HG03342 (cell line): ENCODE data around the gene DHRS4.
"Not testable (repeated sequence)": the region's sequence is repeated elsewhere in the genome, so short reads cannot be mapped to it uniquely, and the experiment has no call there.

Source experiments
- ATAC-seq: cut with Tn5 transposase; IDR thresholded peaks from one replicate; pipeline ENCODE4 v1.9.1; 2021; ENCODE audit warnings: mild to moderate bottlenecking, moderate library complexity; ENCODE audit not compliant: unreplicated experiment

The DHRS4 gene

DNA sequence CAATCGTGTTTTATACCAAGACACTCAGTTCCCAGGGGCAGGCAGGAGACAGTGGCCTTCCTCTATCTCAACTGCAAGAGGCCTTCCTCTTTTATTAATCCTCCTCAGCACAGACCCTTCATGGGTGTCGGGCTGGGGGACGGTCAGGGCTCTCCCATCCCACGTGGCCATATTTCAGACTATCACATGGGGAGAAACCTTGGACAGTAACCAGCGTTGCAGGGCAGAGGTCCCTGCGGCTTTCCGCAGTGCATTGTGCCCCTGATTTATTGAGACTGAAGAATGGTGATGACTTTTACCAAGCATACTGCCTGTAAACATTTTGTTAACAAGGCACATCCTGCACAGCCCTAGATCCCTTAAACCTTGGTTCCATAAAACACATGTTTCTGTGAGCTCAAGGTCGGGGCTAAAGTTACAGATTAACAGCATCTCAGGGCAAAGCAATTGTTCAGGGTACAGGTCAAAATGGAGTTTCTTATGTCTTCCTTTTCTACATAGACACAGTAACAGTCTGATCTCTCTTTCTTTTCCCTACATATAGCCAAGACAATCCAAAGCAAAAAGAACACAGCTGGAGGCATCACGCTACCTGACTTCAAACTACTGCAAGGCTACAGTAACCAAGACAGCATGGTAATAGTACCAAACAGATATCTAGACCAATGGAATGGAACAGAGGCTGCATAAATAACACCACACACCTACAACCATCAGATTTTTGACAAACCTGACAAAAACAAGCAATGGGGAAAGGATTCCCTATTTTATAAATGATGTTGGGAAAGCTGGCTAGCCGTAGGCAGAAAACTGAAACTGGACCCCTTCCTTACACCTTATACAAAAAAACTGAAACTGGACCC is 28.6 kb downstream of the DHRS4 start:
- not testable (repeated sequence) for ATAC-seq

DNA sequence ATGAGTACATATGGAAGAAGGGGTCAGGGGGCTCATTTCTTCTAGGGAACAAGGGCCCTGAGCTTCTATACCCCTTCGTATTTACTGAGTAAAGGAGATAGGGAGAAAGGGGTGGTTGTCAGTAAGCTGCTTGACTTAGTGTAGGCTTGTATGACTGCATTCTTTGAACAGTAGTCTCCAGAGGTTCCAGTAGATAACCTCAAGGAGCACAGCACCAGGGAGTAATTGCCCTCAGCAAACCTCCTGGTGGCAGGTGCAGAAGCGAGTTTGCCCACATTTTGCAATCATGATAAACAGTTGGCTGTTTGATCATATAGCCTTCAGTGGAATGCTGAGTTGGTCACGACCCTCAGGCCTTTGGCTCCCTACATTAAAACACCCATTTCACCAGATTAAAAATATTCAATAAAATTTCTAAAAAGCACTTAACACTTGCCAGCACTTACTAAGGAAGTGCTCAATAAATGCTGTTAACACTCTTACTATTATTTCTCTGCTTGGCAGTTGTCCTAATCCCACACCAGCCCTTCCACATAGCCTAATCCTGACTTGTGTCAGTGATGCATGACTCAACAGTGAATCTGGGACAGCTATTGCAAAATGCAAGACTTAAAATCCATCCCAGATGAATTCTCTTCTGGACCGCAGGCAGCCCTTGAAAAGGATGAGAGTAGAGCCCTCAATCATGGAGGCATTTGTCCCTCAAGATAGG is 31.5 kb downstream of the DHRS4 start:
- ATAC-seq, result no peak

DNA sequence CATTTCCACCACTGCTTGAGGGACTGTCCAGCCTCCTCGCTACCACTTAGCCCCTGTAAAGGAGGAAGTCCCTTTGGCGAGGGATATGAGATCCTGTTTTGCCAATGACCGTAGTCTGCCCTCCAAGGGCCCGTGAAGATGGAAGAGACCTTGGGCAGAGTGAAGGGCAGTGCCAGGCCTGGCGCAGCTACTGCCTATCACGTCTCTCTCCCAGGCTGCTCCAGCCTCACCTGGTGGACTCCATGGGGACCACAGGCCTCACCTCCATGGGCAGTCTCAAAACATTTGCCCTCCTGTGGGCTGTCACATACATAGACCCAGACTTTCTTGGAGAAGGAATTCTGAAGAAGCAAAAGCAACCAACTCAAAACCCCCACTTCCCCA is 34.6 kb downstream of the DHRS4 start:
- ATAC-seq, result peak; percentile 17

DNA sequence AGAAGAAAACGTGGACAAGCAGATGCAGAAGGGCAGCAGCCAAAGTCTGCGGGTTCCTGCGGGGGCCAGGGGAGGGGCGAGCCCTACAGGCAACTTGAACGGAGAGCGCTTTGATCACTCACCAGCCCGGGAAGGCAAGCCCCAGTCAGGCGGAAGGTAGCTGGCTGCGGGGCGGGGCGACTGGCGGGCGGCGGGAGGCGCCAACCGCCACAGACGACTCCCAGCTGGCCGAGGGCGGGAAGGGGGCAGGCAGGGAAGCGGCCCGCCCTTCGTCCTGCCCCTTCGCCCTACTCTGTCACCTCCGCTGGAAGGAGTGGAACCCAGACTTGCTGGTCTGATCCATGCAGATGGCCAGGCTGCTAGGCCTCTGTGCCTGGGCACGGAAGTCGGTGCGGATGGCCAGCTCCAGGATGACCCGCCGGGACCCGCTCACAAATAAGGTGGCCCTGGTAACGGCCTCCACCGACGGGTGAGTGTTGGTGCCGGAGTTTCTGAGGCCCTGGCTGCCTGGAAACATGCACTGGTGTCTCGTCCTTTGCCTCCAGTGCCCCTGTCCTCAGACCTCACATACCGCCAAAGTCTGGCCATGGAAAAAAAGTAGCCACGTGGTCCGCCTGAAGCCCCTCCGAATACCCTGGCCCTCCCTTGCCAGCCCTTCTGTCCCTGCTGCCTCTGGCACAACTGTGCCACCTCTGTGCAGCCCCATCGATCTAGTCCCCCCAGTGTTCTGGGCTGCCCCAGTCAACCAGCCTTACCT is 35.2 kb downstream of the DHRS4 start, which contains the start of gene DHRS4L2:
TSS of gene DHRS4L2 (plus strand) at position 323 of the 757 bp plus-strand sequence. CDS start at position 342, 19 bp downstream.
- ATAC-seq, result peak; percentile 85

DNA sequence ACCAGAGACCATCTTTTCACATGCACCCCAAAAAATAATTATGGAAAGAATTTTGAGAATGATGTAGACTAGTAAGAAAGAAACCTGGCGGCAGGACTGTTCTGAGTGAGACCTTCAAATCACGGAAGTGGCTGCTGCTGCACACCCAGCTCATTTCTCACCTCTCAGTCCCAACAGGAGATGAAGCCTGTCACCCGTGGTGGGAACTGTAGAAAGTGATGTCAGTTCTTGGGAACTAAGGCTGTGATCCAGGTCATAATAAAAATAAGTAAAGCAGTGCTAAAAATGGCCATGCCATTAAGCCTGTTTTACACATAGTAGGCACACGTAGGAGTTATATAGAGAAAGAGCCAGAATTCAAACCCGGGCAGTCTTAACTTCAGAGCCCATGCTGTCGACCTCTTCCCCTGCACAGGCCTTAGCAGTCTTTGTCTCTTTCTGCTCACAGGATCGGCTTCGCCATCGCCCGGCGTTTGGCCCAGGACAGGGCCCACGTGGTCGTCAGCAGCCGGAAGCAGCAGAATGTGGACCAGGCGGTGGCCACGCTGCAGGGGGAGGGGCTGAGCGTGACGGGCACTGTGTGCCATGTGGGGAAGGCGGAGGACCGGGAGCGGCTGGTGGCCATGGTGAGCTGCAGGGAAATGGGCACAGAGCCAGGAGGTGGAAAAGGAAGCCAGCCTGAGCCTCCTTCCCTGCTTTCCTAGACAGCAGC is 36.3 kb downstream of the DHRS4 start:
- ATAC-seq, result not testable (repeated sequence)

DNA sequence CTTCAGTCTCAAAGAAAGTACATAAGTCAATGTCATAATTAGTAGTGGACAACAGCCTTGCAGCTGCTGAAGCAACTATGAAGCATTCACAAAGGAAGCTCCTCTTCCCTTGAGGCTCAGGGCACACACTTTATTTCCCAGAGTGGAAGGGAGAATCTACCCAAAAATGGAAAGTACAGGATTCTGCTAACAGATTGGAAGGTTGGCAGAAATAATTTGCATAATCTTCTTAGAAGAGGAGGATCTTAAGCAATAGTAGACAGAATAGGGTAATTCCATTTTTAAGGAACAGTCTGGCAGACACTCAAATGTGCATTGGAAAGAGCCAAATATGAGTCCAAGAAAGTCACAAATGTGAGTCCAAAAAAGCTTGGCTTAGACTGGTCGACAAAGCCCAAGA is 37.4 kb downstream of the DHRS4 start:
- not testable (repeated sequence) for ATAC-seq

DNA sequence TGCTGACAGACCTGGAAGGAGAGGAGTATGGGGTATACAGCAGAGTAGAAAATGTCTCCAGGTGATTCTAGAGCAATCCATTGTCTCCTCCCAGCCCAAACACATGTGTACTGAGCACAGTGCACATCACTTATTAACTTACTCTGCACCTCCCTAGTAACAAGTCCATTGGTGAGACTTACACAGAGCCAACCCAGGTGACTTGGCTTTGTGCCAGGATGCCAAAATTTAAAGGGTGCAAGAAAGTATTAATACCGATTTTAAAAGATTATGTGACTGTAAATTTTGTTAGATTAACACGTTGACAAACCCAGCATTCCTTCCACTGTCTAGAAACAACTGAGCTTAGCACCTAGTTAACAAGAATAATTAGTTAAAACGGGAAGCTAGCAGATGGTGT is 39.5 kb downstream of the DHRS4 start:
- not testable (repeated sequence) for ATAC-seq

DNA sequence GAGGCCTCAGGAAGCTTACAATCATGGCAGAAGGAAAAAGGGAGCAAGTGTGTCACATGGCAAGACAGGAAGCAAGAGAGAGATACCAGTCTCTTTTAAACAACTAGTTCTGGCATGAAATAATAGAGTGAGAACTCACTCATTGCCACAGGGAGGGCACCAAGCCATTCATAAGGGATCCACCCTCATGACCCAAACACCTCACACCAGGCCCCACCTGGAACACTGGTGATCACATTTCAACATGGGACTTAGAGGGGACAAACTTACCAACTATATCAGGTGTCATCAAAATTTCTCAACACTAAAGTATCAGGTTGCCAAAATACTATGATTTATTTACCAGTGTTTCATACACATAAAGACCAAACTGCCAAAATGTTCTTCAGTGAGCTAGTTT is 42.4 kb downstream of the DHRS4 start:
- not testable (repeated sequence) for ATAC-seq

DNA sequence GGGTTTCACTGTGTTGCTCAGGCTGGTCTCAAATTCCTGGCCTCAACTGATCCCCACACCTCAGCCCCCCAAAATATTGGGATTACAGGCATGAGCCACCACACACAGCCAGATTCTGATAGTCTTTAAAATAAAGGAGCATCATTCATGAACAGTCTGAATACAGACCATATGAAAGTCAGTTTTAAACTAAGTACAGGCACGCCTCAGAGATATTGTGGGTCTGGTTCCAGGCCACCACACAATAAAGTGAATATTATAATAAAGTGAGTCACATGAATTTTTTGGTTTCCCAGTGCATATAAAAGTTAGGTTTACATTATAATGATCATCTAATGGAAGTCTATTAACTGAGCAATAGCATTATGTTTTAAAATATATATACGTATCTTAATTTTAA is 43.3 kb downstream of the DHRS4 start:
- not testable (repeated sequence) for ATAC-seq

DNA sequence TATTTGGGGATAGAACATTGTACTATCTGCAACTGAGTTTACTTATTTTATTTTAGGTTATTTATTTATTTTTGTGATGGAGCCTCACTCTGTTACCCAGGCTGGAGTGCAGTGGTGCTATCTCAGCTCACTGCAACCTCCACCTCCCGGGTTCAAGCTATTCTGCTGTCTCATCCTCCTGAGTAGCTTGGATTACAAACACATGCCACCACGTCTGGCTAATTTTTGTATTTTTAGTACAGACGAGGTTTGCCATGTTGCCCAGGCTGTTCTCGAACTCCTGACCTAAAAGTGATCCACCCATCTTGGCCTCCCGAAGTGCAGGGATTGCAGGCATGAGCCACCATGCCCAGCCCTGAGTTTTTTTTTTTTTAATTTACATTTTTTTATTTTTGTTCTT is 46.1 kb downstream of the DHRS4 start:
- ATAC-seq, result not testable (repeated sequence)

DNA sequence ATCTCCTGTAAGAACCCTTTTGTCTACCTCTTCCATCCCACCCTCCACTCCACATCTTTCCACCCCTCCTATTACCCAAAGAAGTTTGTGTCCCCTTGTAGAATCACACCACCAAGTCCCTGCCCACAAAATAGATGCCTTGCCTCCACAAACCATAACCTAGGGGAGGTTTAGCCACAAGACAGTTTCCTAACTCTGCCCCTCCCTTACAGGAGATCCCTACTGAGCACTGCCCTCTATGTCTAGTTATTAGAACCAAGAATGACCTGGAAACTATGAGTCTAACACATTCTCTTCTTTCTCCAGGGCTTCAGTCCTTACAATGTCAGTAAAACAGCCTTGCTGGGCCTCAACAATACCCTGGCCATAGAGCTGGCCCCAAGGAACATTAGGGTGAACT is 47.5 kb downstream of the DHRS4 start:
- not testable (repeated sequence) for ATAC-seq

DNA sequence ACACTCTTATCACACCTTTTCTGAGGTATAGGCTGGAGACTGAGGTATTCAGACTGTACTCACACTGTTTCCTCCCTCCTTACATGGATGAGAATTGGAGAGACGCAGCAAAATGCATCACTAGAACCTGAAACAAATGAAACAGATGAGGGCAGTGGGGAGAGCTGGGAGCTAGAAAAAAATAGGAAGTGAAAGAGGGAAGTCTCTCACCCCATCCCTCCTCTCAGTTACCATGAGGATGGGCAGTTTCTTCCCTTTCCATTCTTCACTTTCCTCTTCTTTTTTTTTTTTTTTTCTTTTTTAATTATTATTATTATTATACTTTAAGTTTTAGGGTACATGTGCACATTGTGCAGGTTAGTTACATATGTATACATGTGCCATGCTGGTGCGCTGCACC is 48.1 kb downstream of the DHRS4 start:
- not testable (repeated sequence) for ATAC-seq

DNA sequence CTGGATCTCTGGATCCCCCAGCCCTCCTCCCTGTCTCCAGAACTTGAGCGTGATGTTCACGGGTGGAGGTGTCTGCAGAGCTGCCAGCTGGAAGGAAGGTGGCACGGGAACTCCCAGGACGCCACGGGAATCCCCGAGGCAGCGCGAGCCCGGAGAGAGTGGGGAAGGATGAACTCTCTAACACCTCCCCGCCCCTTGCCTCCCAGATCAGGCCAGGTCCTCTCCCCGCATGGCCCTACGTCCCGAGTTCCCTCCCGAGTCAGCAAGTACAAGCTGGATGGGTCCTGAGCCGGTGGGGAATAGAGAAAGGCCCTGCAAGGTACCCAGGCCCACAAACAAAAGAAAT is 52.9 kb downstream of the DHRS4 start:
- peak; percentile 32 for ATAC-seq

DNA sequence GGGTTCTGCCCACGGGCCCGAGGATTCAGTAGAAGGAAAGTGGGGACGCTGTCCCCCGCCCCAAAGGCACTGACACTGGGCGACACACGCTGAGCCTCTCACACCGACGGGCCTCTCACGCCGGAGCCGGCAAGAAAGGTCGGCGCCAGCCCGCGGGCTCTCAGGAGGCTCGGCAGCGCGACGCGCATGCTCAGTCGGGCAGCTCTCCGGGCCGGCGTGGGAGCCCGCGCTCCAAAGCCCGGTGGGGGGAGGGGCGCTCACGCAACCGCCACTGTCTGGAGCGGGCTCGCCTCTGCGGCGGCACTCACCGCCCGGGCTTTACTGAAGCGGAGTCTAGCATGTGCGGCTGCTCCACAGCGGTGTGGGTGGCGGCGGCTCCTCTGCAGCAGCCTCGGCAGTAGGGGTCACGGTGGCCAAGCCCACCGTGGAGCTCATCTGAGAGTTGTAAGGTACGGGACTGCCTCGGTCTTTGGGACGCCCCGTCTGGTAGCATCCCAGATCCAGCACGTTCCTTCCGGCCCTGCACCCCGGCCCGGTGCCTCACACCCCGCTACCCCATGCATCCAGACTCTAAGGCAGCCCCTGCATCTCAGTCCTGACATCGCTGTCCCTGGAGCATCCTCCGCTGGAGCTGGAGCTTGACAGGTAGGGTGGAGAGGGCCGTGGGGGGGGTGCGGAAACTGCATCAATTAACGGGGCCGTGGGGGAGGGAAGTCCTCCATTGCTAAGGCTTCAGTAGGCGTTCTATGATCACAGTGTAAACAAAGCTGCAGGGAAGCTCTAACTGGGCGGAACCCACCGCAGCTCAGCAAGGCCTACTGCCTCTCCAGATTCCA is 53.5 kb downstream of the DHRS4 start:
- peak; percentile 73 for ATAC-seq

DNA sequence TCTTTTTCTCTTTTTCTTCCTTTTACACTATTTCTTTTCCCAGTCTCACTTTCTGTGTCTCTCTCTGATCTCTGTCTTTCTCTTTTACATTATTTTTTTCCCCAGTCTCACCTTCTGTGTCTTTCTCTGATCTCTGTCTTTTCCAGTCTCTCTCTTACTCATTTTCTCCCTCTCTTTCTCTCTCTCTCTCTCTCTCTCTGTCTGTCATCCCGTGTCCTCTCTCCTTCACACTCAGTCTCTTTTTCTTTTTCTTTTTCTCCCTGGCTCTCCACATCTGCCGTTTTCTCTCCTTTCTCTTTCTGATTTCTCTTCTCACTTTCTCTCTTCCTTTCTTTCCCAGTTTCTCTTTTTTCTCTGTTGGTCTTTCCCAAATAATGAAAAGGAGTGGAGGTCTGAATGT is 57.5 kb downstream of the DHRS4 start:
- no peak for ATAC-seq

DNA sequence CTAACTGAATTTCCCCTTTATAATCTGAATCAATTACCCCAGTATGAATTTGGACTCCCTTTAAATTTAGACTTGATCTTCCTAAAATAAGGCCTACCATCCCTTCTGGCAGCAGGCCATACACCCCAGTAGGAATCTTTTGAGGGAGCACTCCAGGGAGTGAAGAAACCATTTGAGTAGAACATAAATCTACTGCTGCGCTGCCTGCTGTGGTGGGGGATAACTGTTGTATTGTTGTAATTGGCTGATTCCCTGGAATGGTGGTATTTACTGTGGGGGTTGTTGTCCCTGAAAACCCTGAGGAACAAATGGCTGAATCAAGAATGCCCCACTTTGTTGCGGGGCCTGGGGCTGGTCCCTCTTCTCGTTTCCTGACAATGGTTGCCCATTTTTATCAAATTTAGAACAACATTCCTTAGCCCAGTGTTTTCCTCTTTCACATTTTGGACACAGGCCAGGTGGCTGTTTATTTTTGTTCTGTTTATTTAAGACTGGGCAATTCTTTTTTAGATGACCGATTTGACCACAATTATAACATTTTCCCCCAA is 59.2 kb downstream of the DHRS4 start:
- ATAC-seq, result not testable (repeated sequence)

DNA sequence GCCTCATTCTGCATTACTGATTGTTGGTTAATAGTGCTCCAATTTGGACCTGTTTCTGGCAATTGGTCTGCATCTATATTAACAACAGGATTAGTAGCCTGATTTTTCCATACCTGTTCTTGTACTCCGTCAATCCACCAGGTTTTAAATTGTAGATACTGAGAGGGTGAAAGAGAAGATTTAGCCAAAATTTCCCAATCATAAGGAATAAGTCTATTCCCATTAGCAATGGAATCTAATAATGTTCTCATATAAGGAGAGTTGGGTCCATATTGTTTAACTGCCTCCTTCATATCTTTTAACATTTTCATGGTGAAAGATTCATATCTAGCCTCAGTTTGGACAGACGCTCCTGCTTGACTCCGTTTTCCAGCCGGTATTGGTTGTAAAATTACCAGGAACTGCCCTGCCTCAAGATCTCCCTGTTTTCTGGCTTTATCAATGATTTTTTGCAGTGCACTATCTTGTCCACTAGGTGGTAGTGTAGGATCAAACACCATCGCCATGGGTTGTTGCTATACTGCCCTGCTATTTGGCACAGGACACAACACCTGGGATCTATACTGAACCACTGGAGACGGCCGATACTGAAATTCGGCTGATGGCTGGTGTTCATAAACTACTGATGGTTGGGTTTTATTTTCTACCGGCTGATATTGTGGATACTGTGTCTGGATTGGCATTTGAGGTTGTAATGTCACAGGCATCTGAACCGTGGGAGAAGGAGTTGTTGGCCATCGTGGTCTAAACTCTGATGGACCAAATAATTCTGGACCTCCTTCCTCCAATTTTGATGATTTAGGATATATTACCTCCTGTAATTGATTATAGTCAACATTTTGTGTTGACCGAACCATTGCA is 60.3 kb downstream of the DHRS4 start:
- no peak for ATAC-seq

DNA sequence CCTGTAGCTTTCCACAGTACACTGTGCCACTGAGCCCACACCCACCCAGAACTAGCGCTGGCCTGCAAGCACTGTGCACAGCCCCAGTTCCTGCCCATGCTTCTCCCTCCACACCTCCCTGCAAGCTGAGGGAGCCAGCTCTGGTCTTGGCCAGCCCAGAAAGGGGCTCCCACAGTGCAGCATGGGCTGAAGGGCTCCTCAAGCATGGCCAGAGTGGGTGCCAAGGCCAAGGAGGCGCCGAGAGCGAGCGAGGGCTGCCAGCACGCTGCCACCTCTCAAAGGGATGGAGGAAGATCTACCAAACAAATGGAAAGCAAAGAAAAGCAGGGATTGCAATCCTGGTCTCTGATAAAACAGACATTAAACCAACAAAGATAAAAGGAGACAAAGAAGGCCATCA is 62.2 kb downstream of the DHRS4 start:
- ATAC-seq, result not testable (repeated sequence)
